Uterus (tissue), 4 donors: Measurements from ENCODE around the gene ADCY3. TPM values are rescaled to one million over a fixed set of nuclear protein-coding genes. Genes with fewer than 3 reads are reported as not detected.
A peak's percentile ranks its signal among the peaks of the same experiment; 100 is the strongest.

ENCODE experiments used
- DNase-seq, 2 donors: peaks; one replicate each; pipeline ENCODE4 v3.0.0-alpha.2; 2019 to 2020
- H3K27ac ChIP-seq, 2 donors: fragments of 200-600 bp; sonication (generic); 1 replicate in 1 of 2; 2 replicates in 1 of 2; pipeline ENCODE4 v1.5.1; 2016 to 2018
- H3K27me3 ChIP-seq, 2 donors: fragments of 200-600 bp; sonication (generic); one replicate each; pipeline ENCODE4 v1.5.1; 2018 to 2019; ENCODE audit warnings: control low read depth in 1 of 2
- H3K36me3 ChIP-seq, 2 donors: fragments of 200-600 bp; sonication (generic); one replicate each; pipeline ENCODE4 v1.5.1; 2019; ENCODE audit warnings: control low read depth in 1 of 2
- H3K4me1 ChIP-seq, 2 donors: fragments of 200-600 bp; sonication (generic); one replicate each; pipeline ENCODE4 v1.5.1; 2018 to 2019; ENCODE audit warnings: control low read depth in 1 of 2
- H3K4me3 ChIP-seq, 2 donors: fragments of 200-600 bp; sonication (generic); 1 replicate in 1 of 2; 2 replicates in 1 of 2; pipeline ENCODE4 v1.5.1; 2018 to 2019; ENCODE audit warnings: mild to moderate bottlenecking in 1 of 2
- H3K9me3 ChIP-seq, 2 donors: fragments of 200-600 bp; sonication (generic); one replicate each; pipeline ENCODE4 v1.5.1; 2019; ENCODE audit warnings: control low read depth in 1 of 2
- POLR2A ChIP-seq, 2 donors: fragments of 450-650 bp; IDR thresholded peaks; one replicate each; pipeline ENCODE4 v1.6.1; 2016; ENCODE audit warnings: antibody characterized with exemption in 2 of 2, mild to moderate bottlenecking in 1 of 2, moderate library complexity in 1 of 2
- intact Hi-C: fragments of 100-400 bp; cut with DNase I; formaldehyde crosslinking; loops from one replicate; pipeline ENCODE4 v1.15.1; 2023; ENCODE audit warnings: low total_unique reads
- total RNA-seq, 4 donors: library from RNA; depleted of rRNA in 3 of 4; stranded (reverse); fragments of >200 nt in 3 of 4; gene quantifications; one replicate each; pipeline versions ENCODE4 v1.1.0 to v1.2.4, GENCODE V29; 2014 to 2023
- TF ChIP-seq, protein P1 (sequence below), 4 experiments: fragments of 200-600 bp in 2 of 4; fragments of 450-650 bp in 2 of 4; sonication (generic) in 2 of 4; IDR thresholded peaks; one replicate each; pipeline ENCODE4 v1.5.1; 2016 to 2019; ENCODE audit warnings: antibody characterized with exemption in 4 of 4, mild to moderate bottlenecking in 2 of 4, moderate library complexity in 1 of 4
- donor health status: DM: yes; HTN: yes; CAD: no.

ADCY3 gene
- total RNA-seq, 4 donors from 2014 or later: 37.9 to 104 (median 51.7) TPM

DNA sequence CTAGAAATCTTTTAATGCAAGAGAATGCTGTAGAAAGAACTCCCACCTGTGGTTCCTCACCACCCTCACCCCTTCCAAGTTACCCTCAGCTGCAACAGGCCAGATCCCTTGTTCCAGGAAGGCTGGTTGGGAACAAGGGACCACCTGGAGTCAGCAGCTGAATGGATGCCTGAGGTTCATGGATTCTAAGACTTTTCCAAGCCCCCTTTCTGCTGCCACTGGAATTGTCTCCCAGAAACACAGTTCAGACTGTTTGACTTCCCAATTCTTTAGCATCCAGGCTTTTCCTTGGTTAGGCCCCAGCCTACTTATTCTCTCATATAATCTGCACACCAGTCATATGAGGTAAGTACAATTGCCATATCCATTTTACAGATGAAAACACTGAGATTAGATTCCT, 8.0 kb upstream of the ADCY3 start:
- H3K27me3 ChIP-seq: no peaks in the 10 kb centered on the region
- no peak for TF ChIP-seq POLR2A (IDR thresholded peaks at IDR 0.05)
- TF ChIP-seq, protein P1, sequence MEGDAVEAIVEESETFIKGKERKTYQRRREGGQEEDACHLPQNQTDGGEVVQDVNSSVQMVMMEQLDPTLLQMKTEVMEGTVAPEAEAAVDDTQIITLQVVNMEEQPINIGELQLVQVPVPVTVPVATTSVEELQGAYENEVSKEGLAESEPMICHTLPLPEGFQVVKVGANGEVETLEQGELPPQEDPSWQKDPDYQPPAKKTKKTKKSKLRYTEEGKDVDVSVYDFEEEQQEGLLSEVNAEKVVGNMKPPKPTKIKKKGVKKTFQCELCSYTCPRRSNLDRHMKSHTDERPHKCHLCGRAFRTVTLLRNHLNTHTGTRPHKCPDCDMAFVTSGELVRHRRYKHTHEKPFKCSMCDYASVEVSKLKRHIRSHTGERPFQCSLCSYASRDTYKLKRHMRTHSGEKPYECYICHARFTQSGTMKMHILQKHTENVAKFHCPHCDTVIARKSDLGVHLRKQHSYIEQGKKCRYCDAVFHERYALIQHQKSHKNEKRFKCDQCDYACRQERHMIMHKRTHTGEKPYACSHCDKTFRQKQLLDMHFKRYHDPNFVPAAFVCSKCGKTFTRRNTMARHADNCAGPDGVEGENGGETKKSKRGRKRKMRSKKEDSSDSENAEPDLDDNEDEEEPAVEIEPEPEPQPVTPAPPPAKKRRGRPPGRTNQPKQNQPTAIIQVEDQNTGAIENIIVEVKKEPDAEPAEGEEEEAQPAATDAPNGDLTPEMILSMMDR (IDR thresholded peaks at IDR 0.05): no peak
- no peak overlapping the region for H3K4me3 ChIP-seq
- peaks cover 0 to 4% of the 10 kb centered on the region in 2 donors for H3K4me1 ChIP-seq
- no peaks in the 10 kb centered on the region for H3K9me3 ChIP-seq
- no peak for DNase-seq
- no peaks in the 10 kb centered on the region for H3K36me3 ChIP-seq
- intact Hi-C loops: no loop called here
- H3K27ac ChIP-seq: no peak overlapping the region

- peak; percentile 70 to 74 for DNase-seq
- intact Hi-C loops: no loop called here
- H3K36me3 ChIP-seq: no peaks in the 10 kb centered on the region
- H3K27ac ChIP-seq: peak overlapping the region; percentile 57 to 84
- H3K4me1 ChIP-seq: peaks cover 0 to 4% of the 10 kb centered on the region in 2 donors
- peak overlapping the region in 1 of 2 donors; percentile 20 for H3K4me3 ChIP-seq
- TF ChIP-seq POLR2A (IDR thresholded peaks at IDR 0.05): peak in 1 of 2 donors; percentile 16
- TF ChIP-seq, protein P1 (IDR thresholded peaks at IDR 0.05): no peak
- no peaks in the 10 kb centered on the region for H3K9me3 ChIP-seq
- H3K27me3 ChIP-seq: no peaks in the 10 kb centered on the region
These were observed 6.7 kb upstream of the ADCY3 start for GRCh38 chr2:24926602-24927252.

DNA sequence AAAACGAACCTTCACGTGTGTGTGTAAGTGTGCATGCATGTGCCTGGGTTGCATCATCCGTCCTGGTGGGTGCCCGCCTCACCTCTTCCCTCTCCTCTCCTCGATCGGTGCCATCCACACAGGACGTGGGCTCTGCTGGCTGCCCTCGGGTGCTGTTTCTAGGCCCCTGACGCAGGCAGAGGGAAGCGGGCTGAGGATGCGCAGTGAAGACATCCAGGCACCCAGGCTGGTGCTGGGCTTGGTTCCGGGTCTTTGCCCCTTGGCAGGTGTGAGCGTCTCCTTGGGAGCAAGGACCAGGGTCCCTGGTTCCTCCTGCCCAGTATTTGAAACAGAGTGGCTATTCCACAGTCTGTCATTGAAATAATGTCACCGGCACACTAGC, 6.2 kb upstream of the ADCY3 start:
- no peaks in the 10 kb centered on the region for H3K27me3 ChIP-seq
- DNase-seq: no peak
- H3K9me3 ChIP-seq: no peaks in the 10 kb centered on the region
- no peak for TF ChIP-seq POLR2A (IDR thresholded peaks at IDR 0.05)
- TF ChIP-seq, protein P1 (IDR thresholded peaks at IDR 0.05): no peak
- H3K4me1 ChIP-seq: peaks cover 0 to 4% of the 10 kb centered on the region in 2 donors
- peak overlapping the region in 1 of 2 donors; percentile 20 for H3K4me3 ChIP-seq
- H3K27ac ChIP-seq: peak overlapping the region; percentile 57 to 84
- no peaks in the 10 kb centered on the region for H3K36me3 ChIP-seq
- intact Hi-C loops: no loop called here

DNA sequence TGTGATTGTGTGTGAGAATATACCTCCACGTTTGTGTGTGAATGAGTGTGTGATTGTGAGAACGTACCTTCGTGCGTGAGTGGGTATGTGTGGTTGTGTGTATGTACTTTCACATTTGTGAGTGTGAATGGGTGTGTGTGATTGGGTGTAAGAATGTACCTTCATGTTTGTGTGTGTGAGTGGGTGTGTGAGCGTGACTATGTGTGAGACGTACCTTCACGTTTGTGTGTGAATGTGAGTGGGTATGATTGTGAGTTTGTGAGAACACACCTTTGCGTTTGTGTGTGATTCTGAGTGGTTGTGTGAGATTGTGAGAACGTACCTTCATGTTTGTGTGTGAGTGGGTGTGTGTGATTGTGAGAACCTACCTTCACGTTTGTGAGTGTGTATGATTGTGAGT, 5.8 kb upstream of the ADCY3 start:
- intact Hi-C loops: no loop called here
- no peaks in the 10 kb centered on the region for H3K27me3 ChIP-seq
- H3K4me1 ChIP-seq: peaks cover 0 to 4% of the 10 kb centered on the region in 2 donors
- no peak for DNase-seq
- no peak for TF ChIP-seq POLR2A (IDR thresholded peaks at IDR 0.05)
- TF ChIP-seq, protein P1 (IDR thresholded peaks at IDR 0.05): no peak
- H3K4me3 ChIP-seq: no peak overlapping the region
- no peaks in the 10 kb centered on the region for H3K9me3 ChIP-seq
- no peak overlapping the region for H3K27ac ChIP-seq
- H3K36me3 ChIP-seq: no peaks in the 10 kb centered on the region

DNA sequence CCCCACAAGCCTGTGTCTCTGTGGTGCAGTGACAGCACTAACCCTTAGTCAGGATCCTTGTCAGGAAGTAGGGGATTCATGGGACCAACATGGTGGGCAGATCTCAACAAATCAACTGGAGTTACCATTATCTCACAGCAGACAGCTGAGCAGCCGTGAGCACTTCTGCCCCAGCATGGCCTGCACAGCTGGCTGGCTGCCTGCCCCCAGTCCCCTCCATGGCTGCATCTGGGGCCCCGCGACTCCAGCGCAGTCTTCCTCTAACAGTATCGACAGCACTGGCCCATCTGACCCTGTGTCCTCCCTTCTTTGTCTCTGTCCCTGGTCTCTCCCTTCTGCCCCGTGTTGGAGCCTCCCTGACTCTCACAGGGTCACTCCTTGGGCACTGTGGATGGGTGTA, 4.7 kb upstream of the ADCY3 start:
- H3K9me3 ChIP-seq: no peaks in the 10 kb centered on the region
- DNase-seq: no peak
- H3K27me3 ChIP-seq: no peaks in the 10 kb centered on the region
- no peak overlapping the region for H3K27ac ChIP-seq
- H3K4me1 ChIP-seq: peaks cover 0 to 4% of the 10 kb centered on the region in 2 donors
- intact Hi-C loops: no loop called here
- H3K4me3 ChIP-seq: no peak overlapping the region
- TF ChIP-seq, protein P1 (IDR thresholded peaks at IDR 0.05): no peak
- TF ChIP-seq POLR2A (IDR thresholded peaks at IDR 0.05): no peak
- no peaks in the 10 kb centered on the region for H3K36me3 ChIP-seq
